ENCODE measurements around the gene NEK4. TPM values are rescaled to one million over a fixed set of nuclear protein-coding genes. Genes with fewer than 3 reads are reported as not detected.

Gene NEK4
- total and polyA plus RNA-seq, 10 of the 15 experiments (the other 5 are each of a cell fraction or from before 2014, with no cell fraction given), result 7.0 to 29.1 (median 16.4) TPM

DNA sequence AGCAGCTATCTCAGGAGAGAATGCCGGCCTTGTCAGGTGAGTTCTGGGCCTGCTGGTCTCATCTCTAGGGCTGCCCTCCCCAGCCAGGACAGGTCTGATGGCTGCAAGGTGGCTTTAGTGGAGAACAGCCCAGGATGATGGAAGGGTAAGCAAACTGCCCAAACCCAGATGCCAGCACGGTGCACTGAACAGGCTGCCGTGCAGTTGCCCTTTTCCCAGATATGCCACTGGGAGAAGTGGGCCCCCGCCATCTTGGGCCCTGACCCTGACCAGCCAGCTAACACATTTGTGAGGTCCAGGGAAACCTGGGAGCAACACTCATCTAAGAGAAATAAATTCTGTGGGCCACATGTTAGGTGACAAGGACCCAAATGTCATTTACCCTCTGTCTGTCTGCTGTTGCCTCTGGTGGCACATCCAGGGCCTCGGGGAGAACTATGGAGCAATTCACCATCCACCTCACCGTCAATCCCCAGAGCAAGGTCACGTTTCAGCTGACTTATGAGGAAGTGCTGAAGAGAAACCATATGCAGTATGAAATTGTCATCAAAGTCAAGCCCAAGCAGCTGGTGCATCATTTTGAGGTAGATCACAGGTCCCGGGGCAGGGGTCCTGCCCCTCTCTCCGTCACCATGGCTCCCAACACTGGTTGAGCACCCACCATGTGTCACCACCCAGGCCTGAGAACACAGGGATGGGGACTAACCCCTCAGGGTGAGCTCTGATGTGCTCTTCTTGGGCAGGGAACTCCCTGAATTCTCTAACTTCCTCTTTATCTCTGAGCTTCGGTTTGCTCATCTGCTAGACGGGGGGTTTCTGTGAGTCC, 8.5 kb upstream of the NEK4 start (continued):
- no peak for TF ChIP-seq IRF4 (IDR thresholded peaks at IDR 0.05; ENCODE audit: low read depth, low read length)
- TF ChIP-seq JUNB (IDR thresholded peaks at IDR 0.05), result no peak
- TF ChIP-seq SUPT20H (IDR thresholded peaks at IDR 0.05; ENCODE audit: borderline replicate concordance, control insufficient read depth, low read depth, low read length), result no peak
- TF ChIP-seq FOXK2 (IDR thresholded peaks at IDR 0.05), result no peak
- no peak for TF ChIP-seq ZNF274 (IDR thresholded peaks at IDR 0.05; ENCODE audit: insufficient read depth, insufficient read length)
- TF ChIP-seq E2F8 (IDR thresholded peaks at IDR 0.05; ENCODE audit: low read depth, partially characterized antibody), result no peak
- TF ChIP-seq TCF12 (IDR thresholded peaks at IDR 0.05; ENCODE audit: low read depth, low read length), result no peak
- TF ChIP-seq CREM (IDR thresholded peaks at IDR 0.05; ENCODE audit: low read depth), result peak; percentile 13; the same call in 1 of the 2 replicates
- no peak for TF ChIP-seq CHD2 (IDR thresholded peaks at IDR 0.05; ENCODE audit: borderline replicate concordance, low read depth, low read length)
- TF ChIP-seq SUZ12 (IDR thresholded peaks at IDR 0.05; ENCODE audit: unreplicated experiment), result no peak
- TF ChIP-seq, protein P1, sequence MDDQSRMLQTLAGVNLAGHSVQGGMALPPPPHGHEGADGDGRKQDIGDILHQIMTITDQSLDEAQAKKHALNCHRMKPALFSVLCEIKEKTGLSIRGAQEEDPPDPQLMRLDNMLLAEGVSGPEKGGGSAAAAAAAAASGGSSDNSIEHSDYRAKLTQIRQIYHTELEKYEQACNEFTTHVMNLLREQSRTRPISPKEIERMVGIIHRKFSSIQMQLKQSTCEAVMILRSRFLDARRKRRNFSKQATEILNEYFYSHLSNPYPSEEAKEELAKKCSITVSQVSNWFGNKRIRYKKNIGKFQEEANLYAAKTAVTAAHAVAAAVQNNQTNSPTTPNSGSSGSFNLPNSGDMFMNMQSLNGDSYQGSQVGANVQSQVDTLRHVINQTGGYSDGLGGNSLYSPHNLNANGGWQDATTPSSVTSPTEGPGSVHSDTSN (IDR thresholded peaks at IDR 0.05; ENCODE audit: insufficient replicate concordance, low read depth, low read length), result no peak
- TF ChIP-seq, protein P2, sequence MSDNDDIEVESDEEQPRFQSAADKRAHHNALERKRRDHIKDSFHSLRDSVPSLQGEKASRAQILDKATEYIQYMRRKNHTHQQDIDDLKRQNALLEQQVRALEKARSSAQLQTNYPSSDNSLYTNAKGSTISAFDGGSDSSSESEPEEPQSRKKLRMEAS (IDR thresholded peaks at IDR 0.05; ENCODE audit: low read depth, low read length), result no peak
- TF ChIP-seq NBN (IDR thresholded peaks at IDR 0.05), result peak; percentile 59; the same call in 1 of the 2 replicates
- TF ChIP-seq, protein P3, sequence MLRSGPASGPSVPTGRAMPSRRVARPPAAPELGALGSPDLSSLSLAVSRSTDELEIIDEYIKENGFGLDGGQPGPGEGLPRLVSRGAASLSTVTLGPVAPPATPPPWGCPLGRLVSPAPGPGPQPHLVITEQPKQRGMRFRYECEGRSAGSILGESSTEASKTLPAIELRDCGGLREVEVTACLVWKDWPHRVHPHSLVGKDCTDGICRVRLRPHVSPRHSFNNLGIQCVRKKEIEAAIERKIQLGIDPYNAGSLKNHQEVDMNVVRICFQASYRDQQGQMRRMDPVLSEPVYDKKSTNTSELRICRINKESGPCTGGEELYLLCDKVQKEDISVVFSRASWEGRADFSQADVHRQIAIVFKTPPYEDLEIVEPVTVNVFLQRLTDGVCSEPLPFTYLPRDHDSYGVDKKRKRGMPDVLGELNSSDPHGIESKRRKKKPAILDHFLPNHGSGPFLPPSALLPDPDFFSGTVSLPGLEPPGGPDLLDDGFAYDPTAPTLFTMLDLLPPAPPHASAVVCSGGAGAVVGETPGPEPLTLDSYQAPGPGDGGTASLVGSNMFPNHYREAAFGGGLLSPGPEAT (IDR thresholded peaks at IDR 0.05; ENCODE audit: low read depth), result peak; percentile 95
- peak; percentile 5 for TF ChIP-seq SP1 (IDR thresholded peaks at IDR 0.05; ENCODE audit: low read depth, low read length)
- TF ChIP-seq NKRF (conservative IDR thresholded peaks at IDR 0.05), result no peak
- TF ChIP-seq IKZF2 (IDR thresholded peaks at IDR 0.05), result peak in 1 of 2 experiments; percentile 86; a peak in 1 of 4 replicates
- TF ChIP-seq, protein P4, sequence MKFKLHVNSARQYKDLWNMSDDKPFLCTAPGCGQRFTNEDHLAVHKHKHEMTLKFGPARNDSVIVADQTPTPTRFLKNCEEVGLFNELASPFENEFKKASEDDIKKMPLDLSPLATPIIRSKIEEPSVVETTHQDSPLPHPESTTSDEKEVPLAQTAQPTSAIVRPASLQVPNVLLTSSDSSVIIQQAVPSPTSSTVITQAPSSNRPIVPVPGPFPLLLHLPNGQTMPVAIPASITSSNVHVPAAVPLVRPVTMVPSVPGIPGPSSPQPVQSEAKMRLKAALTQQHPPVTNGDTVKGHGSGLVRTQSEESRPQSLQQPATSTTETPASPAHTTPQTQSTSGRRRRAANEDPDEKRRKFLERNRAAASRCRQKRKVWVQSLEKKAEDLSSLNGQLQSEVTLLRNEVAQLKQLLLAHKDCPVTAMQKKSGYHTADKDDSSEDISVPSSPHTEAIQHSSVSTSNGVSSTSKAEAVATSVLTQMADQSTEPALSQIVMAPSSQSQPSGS (IDR thresholded peaks at IDR 0.05; ENCODE audit: low read length), result no peak

Data from GM12878 (cell line).